ENCODE results near the gene C14orf119.

The C14orf119 gene

GRCh38 chr14:23110579-23111365 is 15.5 kb downstream of the C14orf119 start:
- no peak overlapping the region for H3K9ac ChIP-seq (ENCODE audit: low read length)
- no peaks in the 10 kb centered on the region for H3K4me1 ChIP-seq (ENCODE audit: control insufficient read depth, insufficient read depth, low read length)
- H3K27me3 ChIP-seq (ENCODE audit: control insufficient read depth, insufficient read depth, low read length) = peaks cover 3% of the 10 kb centered on the region
- H3K27ac ChIP-seq (ENCODE audit: low read depth, low read length) = no peak overlapping the region
- no peak overlapping the region for H3K4me3 ChIP-seq (ENCODE audit: low read length)
- H3K36me3 ChIP-seq (ENCODE audit: control insufficient read depth, insufficient read depth, low read length) = no peaks in the 10 kb centered on the region

- Histone ChIP-seq H3K9ac (ENCODE audit: low read length) (no peak overlapping the region), H3K27ac (ENCODE audit: low read depth, low read length) (no peak overlapping the region), H3K27me3 (ENCODE audit: control insufficient read depth, insufficient read depth, low read length) (peaks cover 3% of the 10 kb centered on the region), H3K36me3 (ENCODE audit: control insufficient read depth, insufficient read depth, low read length) (no peaks in the 10 kb centered on the region), H3K4me3 (ENCODE audit: low read length) (no peak overlapping the region), H3K4me1 (ENCODE audit: control insufficient read depth, insufficient read depth, low read length) (no peaks in the 10 kb centered on the region)
Measured at GRCh38 chr14:23112359-23113178, 17.3 kb downstream of the C14orf119 start.

DNA sequence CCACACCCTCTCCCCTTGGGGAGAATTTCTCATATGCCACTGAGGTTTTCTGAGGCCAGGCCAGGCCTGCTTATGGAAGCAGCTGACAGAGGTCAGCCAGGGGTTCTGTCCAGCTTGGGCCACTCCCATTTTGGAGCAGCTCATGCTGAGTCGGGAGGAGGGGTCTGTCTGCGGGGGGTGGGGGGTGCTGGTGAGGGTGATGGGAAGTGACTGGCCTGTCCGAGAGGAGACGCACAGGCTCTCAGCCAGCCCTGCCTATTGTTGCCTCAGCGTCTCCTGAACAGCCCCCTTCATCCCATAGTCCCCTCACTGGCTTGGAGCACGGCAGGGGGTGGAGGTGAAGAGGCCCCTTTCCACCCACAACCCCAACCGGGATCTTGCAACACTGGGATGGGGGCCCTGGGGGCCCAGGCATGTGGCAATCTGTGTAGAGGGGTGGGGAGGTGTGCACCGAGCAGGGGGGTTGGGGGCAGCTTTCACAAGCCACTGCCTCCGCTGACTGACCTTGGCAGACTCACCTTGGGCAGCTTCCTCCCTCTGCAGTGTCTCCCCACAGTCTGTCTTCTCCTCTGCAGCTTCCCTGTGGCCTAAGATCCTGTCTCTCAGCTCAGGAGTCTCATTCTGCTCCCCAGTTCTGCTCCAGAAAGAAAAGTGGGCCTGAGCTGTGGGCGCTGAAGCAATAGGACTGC is 18.3 kb downstream of the C14orf119 start:
- Histone ChIP-seq H3K27me3 (ENCODE audit: control insufficient read depth, insufficient read depth, low read length) (peaks cover 3% of the 10 kb centered on the region), H3K4me3 (ENCODE audit: low read length) (no peak overlapping the region), H3K27ac (ENCODE audit: low read depth, low read length) (no peak overlapping the region), H3K36me3 (ENCODE audit: control insufficient read depth, insufficient read depth, low read length) (no peaks in the 10 kb centered on the region), H3K9ac (ENCODE audit: low read length) (no peak overlapping the region), H3K4me1 (ENCODE audit: control insufficient read depth, insufficient read depth, low read length) (no peaks in the 10 kb centered on the region)

GRCh38 chr14:23114120-23114458 is 18.8 kb downstream of the C14orf119 start:
- Histone ChIP-seq H3K36me3 (ENCODE audit: control insufficient read depth, insufficient read depth, low read length) (no peaks in the 10 kb centered on the region), H3K9ac (ENCODE audit: low read length) (no peak overlapping the region), H3K27ac (ENCODE audit: low read depth, low read length) (no peak overlapping the region), H3K4me3 (ENCODE audit: low read length) (no peak overlapping the region), H3K27me3 (ENCODE audit: control insufficient read depth, insufficient read depth, low read length) (peaks cover 3% of the 10 kb centered on the region), H3K4me1 (ENCODE audit: control insufficient read depth, insufficient read depth, low read length) (no peaks in the 10 kb centered on the region)

DNA sequence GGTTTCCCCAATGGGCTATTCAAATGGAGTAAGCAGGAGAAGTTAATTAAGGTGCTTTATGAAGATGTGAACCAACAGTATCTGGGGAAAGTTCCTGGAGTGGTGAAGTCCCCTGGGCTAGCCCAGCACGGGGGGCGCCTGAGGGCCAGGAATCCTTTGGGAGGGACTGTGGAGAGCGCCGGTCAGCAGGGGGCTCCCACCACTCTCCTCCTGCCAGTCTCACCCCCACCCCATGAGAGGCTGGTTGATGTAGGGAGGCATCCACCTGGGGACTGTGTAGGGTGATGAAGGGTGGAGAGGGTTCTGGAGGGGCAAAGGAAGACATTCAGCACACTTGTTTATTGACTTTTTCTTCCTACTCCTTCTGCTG is 19.3 kb downstream of the C14orf119 start:
- Histone ChIP-seq H3K36me3 (ENCODE audit: control insufficient read depth, insufficient read depth, low read length) (no peaks in the 10 kb centered on the region), H3K4me3 (ENCODE audit: low read length) (no peak overlapping the region), H3K4me1 (ENCODE audit: control insufficient read depth, insufficient read depth, low read length) (no peaks in the 10 kb centered on the region), H3K27me3 (ENCODE audit: control insufficient read depth, insufficient read depth, low read length) (peaks cover 3% of the 10 kb centered on the region), H3K27ac (ENCODE audit: low read depth, low read length) (no peak overlapping the region), H3K9ac (ENCODE audit: low read length) (no peak overlapping the region)

GRCh38 chr14:23115039-23115731 is 19.9 kb downstream of the C14orf119 start:
- no peak overlapping the region for H3K4me3 ChIP-seq (ENCODE audit: low read length)
- no peaks in the 10 kb centered on the region for H3K36me3 ChIP-seq (ENCODE audit: control insufficient read depth, insufficient read depth, low read length)
- H3K27ac ChIP-seq (ENCODE audit: low read depth, low read length) = no peak overlapping the region
- no peak overlapping the region for H3K9ac ChIP-seq (ENCODE audit: low read length)
- no peaks in the 10 kb centered on the region for H3K4me1 ChIP-seq (ENCODE audit: control insufficient read depth, insufficient read depth, low read length)
- H3K27me3 ChIP-seq (ENCODE audit: control insufficient read depth, insufficient read depth, low read length) = peaks cover 3% of the 10 kb centered on the region

DNA sequence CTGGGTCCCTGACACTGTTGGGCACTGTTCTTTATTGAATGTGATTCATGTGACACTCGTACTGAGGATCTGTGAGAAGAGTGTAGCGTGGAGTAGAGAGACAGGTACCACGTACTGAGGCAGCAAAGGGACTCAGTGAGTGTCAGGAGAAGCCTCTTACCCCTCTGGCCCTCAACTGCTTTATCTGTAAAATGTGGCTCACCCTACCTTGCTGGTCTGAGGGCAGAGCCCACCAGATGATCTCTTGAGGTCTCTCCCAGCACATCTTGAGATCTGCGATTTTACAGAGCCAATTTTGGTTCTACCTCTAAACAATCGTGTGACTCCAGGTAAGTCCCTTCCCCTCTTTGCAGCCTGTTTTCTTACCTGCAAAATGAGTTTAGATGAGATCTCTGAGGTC is 20.6 kb downstream of the C14orf119 start:
- Histone ChIP-seq H3K27me3 (ENCODE audit: control insufficient read depth, insufficient read depth, low read length) (peaks cover under 1% of the 10 kb centered on the region), H3K36me3 (ENCODE audit: control insufficient read depth, insufficient read depth, low read length) (no peaks in the 10 kb centered on the region), H3K4me3 (ENCODE audit: low read length) (no peak overlapping the region), H3K9ac (ENCODE audit: low read length) (no peak overlapping the region), H3K4me1 (ENCODE audit: control insufficient read depth, insufficient read depth, low read length) (peaks cover under 1% of the 10 kb centered on the region), H3K27ac (ENCODE audit: low read depth, low read length) (no peak overlapping the region)

DNA sequence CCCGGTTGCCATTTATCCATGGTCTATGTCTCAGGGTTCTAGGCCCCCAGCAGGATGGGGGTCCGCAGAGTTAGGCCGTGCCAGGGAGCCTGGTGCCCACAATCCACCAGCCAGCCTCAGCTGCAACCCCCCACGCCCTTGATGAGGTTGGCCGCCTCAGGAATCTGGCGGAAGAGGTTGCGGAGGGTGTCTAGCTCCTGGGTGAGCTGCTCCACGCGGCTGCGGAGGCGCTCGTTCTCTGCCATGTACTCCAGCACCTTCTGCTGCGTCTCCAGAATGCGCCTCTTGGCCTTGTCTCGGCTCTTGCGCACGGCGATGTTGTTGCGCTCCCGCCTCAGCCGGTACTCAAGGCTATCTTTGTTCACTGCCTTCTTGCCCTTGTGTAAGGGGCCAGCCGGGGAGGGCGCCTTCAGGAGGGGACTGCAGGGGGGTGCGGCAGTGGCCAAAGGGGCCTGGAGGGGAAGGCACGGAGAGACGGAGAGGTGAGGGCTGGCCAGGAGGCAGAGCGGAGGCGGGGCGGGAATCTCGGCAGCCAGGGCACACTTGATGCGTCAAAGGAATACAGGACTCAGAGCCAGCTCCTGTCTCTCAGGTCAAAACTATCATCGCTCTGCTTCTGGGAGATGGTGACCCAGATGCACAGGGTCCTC is 22.2 kb downstream of the C14orf119 start:
- no peak overlapping the region for H3K9ac ChIP-seq (ENCODE audit: low read length)
- no peaks in the 10 kb centered on the region for H3K27me3 ChIP-seq (ENCODE audit: control insufficient read depth, insufficient read depth, low read length)
- H3K4me1 ChIP-seq (ENCODE audit: control insufficient read depth, insufficient read depth, low read length) = peaks cover 7% of the 10 kb centered on the region
- no peak overlapping the region for H3K27ac ChIP-seq (ENCODE audit: low read depth, low read length)
- no peaks in the 10 kb centered on the region for H3K36me3 ChIP-seq (ENCODE audit: control insufficient read depth, insufficient read depth, low read length)
- H3K4me3 ChIP-seq (ENCODE audit: low read length) = no peak overlapping the region

DNA sequence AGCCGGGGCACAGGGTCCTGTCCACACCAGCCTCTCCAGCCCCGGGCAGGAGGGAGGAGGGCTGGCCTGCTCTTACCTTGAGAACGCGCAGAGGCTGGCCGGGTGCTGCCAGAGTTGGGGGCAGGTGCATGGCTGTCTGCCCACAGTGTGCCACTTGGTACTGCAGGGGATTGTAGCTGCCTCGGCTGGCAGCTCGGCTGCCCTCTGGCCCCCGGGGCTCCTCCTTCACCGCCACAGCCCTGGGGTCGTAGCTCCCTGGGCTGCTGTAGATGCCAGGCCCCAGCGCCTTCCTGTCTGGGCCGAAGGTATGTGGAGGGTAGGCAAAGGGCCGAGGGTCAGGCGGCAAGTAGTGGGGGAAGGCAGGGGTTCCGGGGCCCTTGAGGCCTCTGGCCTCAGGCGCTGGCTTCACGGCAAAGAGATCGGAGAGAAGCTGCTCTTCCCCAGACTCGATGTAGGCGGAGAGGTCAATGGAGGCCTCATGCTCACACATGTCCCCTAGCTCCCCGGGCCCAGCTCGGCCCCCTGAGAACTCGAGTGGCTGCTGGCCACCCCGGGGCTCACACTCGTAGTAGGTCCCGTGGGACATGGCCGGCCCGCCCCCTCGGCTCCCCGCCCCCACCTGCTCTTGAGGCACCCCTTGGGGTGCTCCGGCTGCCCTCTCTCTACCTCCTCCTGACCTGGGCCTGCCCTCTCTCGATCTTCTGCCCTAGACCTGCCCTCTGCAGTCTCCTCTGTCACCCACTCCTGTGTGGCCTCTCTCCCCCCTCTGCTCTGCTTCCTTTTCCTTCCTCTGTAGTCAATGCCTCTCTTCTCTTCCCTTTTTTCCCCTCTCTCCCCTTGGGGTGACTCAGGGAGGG is 23.4 kb downstream of the C14orf119 start, which contains the start of gene CEBPE:
Gene CEBPE, minus strand, starts transcription at position 750 of the 857 bp plus-strand sequence. Its CDS starts 164 bp downstream, at position 586.
- H3K4me3 ChIP-seq (ENCODE audit: low read length) = no peak within 1 kb of the TSS
- H3K4me1 ChIP-seq (ENCODE audit: control insufficient read depth, insufficient read depth, low read length) = peaks cover 7% of the 10 kb centered on the region
- no peak within 1 kb of the TSS for H3K9ac ChIP-seq (ENCODE audit: low read length)
- H3K36me3 ChIP-seq (ENCODE audit: control insufficient read depth, insufficient read depth, low read length) = no peaks in the 10 kb centered on the region
- H3K27ac ChIP-seq (ENCODE audit: low read depth, low read length) = no peak within 1 kb of the TSS
- no peaks in the 10 kb centered on the region for H3K27me3 ChIP-seq (ENCODE audit: control insufficient read depth, insufficient read depth, low read length)

- Histone ChIP-seq H3K4me3 (ENCODE audit: low read length) (no peak overlapping the region), H3K27me3 (ENCODE audit: control insufficient read depth, insufficient read depth, low read length) (no peaks in the 10 kb centered on the region), H3K9ac (ENCODE audit: low read length) (no peak overlapping the region), H3K36me3 (ENCODE audit: control insufficient read depth, insufficient read depth, low read length) (no peaks in the 10 kb centered on the region), H3K27ac (ENCODE audit: low read depth, low read length) (no peak overlapping the region), H3K4me1 (ENCODE audit: control insufficient read depth, insufficient read depth, low read length) (peaks cover 7% of the 10 kb centered on the region)
Measured at GRCh38 chr14:23119363-23120327, 24.3 kb downstream of the C14orf119 start.

All from rectal smooth muscle tissue (tissue), 1 donor.